ENCODE data around the gene SPHK1.

DNA sequence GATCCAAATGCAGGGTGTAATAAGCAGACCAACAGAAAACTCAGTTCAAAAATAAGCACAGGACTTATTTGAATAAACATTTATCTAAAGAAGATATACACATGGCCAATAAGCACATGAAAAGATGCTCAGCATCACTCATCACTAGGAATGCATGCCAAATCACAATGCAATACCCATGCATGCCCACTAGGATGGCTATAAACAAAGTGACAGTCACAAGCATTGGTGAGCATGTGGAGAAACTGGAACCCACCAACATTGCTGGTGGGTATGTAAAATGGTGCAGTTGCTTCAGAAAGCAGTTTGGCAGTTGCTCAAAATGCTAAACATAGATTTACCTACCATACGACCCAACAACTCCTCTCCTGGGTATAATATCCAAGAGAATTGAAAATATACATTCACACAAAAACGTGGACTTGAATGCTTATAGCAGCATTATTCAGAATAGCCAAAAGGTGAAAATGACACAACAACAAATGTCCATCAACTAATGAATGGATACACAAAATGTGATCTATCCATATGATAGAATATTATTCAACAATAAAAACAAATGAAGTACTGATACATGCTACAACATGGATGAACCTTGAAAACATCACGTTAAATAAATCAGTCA is 48.4 kb downstream of the SPHK1 start:
- TF ChIP-seq, protein P1, sequence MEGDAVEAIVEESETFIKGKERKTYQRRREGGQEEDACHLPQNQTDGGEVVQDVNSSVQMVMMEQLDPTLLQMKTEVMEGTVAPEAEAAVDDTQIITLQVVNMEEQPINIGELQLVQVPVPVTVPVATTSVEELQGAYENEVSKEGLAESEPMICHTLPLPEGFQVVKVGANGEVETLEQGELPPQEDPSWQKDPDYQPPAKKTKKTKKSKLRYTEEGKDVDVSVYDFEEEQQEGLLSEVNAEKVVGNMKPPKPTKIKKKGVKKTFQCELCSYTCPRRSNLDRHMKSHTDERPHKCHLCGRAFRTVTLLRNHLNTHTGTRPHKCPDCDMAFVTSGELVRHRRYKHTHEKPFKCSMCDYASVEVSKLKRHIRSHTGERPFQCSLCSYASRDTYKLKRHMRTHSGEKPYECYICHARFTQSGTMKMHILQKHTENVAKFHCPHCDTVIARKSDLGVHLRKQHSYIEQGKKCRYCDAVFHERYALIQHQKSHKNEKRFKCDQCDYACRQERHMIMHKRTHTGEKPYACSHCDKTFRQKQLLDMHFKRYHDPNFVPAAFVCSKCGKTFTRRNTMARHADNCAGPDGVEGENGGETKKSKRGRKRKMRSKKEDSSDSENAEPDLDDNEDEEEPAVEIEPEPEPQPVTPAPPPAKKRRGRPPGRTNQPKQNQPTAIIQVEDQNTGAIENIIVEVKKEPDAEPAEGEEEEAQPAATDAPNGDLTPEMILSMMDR (IDR thresholded peaks at IDR 0.05), result peak; percentile 61
- no peak for TF ChIP-seq ZFX (IDR thresholded peaks at IDR 0.05; ENCODE audit: borderline replicate concordance)

All from 22Rv1 (cell line).